Brain microvascular endothelial cell (primary cell): Measurements from ENCODE around the gene PTPRT.

Experiments
- DNase-seq: peaks from one replicate; pipeline ENCODE4 v3.0.0-alpha.2; 2020
- H3K27ac ChIP-seq: fragments of 250-450 bp; sonication (Bioruptor Pico); 2 replicates; pipeline ENCODE4 v1.5.1; 2020; ENCODE audit warnings: mild to moderate bottlenecking, moderate library complexity
- H3K27me3 ChIP-seq: fragments of 250-450 bp; sonication (Bioruptor Pico); replicated peaks from 2 replicates; pipeline ENCODE4 v1.5.1; 2020; ENCODE audit warnings: mild to moderate bottlenecking
- H3K36me3 ChIP-seq: fragments of 250-450 bp; sonication (Bioruptor Pico); replicated peaks from 2 replicates; pipeline ENCODE4 v1.5.1; 2020; ENCODE audit warnings: mild to moderate bottlenecking
- H3K4me3 ChIP-seq: 2 replicates; pipeline ENCODE4 v1.5.1; 2011; ENCODE audit warnings: low read depth, mild to moderate bottlenecking, control low read depth, low read length, moderate library complexity
- CTCF ChIP-seq: IDR thresholded peaks from 2 replicates; pipeline ENCODE4 v1.5.1; 2011; ENCODE audit warnings: low read depth, mild to moderate bottlenecking, moderate library complexity, low read length, control low read depth, inconsistent platforms; ENCODE audit errors: missing control alignments
- in situ Hi-C: cut with HindIII; loops from 2 replicates; pipeline ENCODE4 v1.10.0; 2017; ENCODE audit warnings: low sequenced_read_pairs, low pct_ligation_motif_present

The PTPRT gene

DNA sequence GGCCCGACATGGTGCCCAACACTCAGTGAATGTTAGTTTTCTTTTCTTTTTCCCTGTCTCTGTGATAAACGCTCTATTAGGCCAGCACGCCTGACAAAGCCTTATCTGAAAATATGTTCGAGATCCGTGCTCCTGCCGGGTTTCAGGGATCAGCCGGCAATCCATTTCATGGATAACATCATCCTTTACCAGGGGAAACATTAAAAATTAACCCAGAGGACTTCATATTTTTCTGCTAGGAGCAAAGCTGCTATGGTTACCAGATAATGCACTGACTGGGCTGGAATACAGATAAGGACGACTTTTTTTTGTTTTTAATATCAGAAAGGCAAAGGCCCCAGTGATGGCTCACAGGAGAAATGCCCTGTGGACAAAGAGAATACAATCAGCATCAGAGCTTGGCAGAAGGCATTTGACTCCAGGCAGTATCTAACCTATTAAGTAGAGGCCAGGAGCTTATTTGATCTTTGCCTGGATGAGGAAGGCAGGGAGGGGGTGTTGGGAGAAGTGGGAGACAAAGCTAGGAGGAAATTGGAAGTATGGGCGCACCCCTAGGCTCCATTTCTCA is 1089.5 kb downstream of the PTPRT start:
- Histone ChIP-seq H3K27ac (no peak overlapping the region), H3K4me3 (no peak overlapping the region), H3K36me3 (no peaks in the 10 kb centered on the region), H3K27me3 (no peaks in the 10 kb centered on the region)
- no peak for DNase-seq
- TF ChIP-seq CTCF: no peak
- in situ Hi-C loops: no loop called here

GRCh38 chr20:42099101-42099500 is 1090.6 kb downstream of the PTPRT start:
- no peak for TF ChIP-seq CTCF
- no peaks in the 10 kb centered on the region for H3K36me3 ChIP-seq
- in situ Hi-C loops: no loop called here
- no peak overlapping the region for H3K4me3 ChIP-seq
- H3K27ac ChIP-seq: no peak overlapping the region
- H3K27me3 ChIP-seq: no peaks in the 10 kb centered on the region
- DNase-seq: no peak

GRCh38 chr20:42098418-42098817 is 1091.3 kb downstream of the PTPRT start:
- DNase-seq: no peak
- no peak overlapping the region for H3K27ac ChIP-seq
- in situ Hi-C loops: no loop called here

DNA sequence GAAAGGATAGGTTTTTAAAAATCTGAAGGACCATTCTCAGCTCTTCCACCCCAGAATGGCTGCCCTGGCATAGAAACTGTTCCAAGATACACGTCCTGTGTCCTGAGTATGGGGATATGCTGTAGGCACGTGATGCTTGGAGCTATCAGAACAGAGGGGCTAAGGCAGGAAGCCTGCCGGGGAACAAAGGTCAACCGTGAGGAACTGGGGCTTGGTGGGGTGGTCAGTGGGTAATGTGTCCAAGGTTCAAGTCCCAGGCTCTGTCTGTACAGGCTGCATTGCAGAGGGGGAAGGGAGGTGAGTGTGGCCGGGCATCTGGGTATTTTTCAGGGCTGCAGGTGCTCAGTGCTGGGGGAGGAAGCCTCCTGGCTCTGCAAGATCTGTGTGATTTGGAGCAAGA is 1092.0 kb downstream of the PTPRT start:
- no peak overlapping the region for H3K27ac ChIP-seq
- in situ Hi-C loops: no loop called here
- no peaks in the 10 kb centered on the region for H3K27me3 ChIP-seq
- no peak for TF ChIP-seq CTCF
- H3K36me3 ChIP-seq: no peaks in the 10 kb centered on the region
- H3K4me3 ChIP-seq: no peak overlapping the region
- no peak for DNase-seq

More at GRCh38 chr20:42098418-42098817, 1091.3 kb downstream of the PTPRT start:
- TF ChIP-seq CTCF: no peak
- Histone ChIP-seq H3K4me3 (no peak overlapping the region), H3K36me3 (no peaks in the 10 kb centered on the region), H3K27me3 (no peaks in the 10 kb centered on the region)

DNA sequence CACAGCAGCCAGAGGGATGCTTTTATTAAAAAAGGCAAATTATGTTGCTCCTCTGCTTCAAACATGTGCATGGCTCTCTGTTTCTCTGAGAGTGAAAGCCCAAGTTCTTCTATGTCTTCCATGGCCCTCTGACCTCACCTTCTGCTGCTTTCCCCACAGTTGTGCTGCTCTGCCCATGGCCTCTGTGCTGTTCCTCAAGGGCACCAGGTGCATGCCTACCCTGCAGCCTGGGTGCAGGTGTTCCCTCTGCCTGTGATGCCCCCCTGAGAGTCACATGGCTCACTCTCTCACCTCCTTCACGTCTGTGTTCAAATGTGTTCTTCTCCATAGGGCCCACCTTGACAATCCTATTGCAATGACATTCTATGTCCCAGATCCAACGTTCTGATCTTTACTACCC is 1094.5 kb downstream of the PTPRT start:
- in situ Hi-C loops: no loop called here
- no peaks in the 10 kb centered on the region for H3K27me3 ChIP-seq
- no peak for DNase-seq

More for the DNA sequence above, 1094.5 kb downstream of the PTPRT start:
- no peak for TF ChIP-seq CTCF
- Histone ChIP-seq H3K36me3 (no peaks in the 10 kb centered on the region), H3K27ac (no peak overlapping the region), H3K4me3 (no peak overlapping the region)
